Measurements from ENCODE around the gene TNFRSF21. TPM values are rescaled to one million over a fixed set of nuclear protein-coding genes. Genes with fewer than 3 reads are reported as not detected.

TNFRSF21 gene
- total and polyA plus RNA-seq, 4 donors, result 3.7 to 6.0 (median 4.2) TPM

DNA sequence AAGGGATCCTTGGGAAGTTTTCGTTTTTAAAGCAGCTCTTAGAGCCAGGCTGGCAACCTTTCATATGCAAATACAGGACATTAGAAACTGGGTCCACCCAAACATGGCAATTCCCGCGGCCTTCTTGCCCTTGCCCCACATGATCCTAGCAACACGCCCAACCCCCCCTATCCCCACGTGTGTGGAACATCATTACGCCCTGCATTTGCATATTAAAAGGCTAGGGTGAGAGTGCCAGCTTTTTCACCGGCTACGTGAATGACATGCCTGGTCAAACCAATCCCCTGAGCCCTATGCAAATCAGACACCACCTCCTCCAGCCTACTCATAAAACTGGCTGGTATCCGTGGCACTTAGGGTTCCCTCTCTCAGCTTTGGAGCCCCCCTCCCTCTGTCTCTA is 88.1 kb downstream of the TNFRSF21 start:
- DNase-seq (no peak), ATAC-seq (ENCODE audit: low FRiP score) (no peak)
- intact Hi-C loops (cut with DNase I), result no loop called here
- WGBS, 2 donors, result 43 to 48% methylated on average over 9 of the region's 9 CpGs
- Histone ChIP-seq H3K27me3 (ENCODE audit: control insufficient read depth in 1 of 2, insufficient read depth in 2 of 2, low read length in 1 of 2) (no peaks in the 10 kb centered on the region), H3K9me3 (ENCODE audit: control insufficient read depth, low read length) (no peaks in the 10 kb centered on the region), H3K36me3 (ENCODE audit: control insufficient read depth in 1 of 2, insufficient read depth in 2 of 2, low read length in 1 of 2) (no peaks in the 10 kb centered on the region), H3K27ac (ENCODE audit: low read depth in 1 of 2, low read length in 2 of 2) (no peak overlapping the region), H3K4me1 (ENCODE audit: control insufficient read depth in 1 of 2, insufficient read depth in 2 of 2, low read length in 2 of 2) (no peaks in the 10 kb centered on the region), H3K4me3 (ENCODE audit: low read length in 2 of 2) (no peak overlapping the region)

DNA sequence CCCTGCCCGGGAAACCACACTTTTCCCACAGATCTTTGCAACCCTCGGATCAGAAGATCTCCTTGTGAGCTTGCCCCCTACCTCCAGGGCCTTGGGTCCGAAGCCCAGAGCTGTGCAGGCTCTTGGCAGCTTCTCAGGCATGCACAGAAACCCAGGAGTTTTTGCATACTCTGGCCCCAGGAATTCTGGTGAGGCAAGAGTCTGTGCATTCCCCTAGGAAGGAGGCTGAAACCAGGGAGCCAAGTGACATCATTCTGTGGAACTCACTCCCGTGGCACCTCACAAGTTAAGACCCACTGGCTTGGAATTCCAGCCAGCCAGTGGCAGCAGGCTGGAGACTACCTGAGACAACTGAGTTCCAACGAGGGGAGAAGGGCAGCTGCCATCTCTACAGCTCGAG is 100.1 kb downstream of the TNFRSF21 start:
- ATAC-seq (ENCODE audit: low FRiP score) (no peak), DNase-seq (no peak)
- Histone ChIP-seq H3K4me3 (ENCODE audit: low read length in 2 of 2) (no peak overlapping the region), H3K27ac (ENCODE audit: low read depth in 1 of 2, low read length in 2 of 2) (no peak overlapping the region), H3K4me1 (ENCODE audit: control insufficient read depth in 1 of 2, insufficient read depth in 2 of 2, low read length in 2 of 2) (no peaks in the 10 kb centered on the region), H3K9me3 (ENCODE audit: control insufficient read depth, low read length) (no peaks in the 10 kb centered on the region), H3K36me3 (ENCODE audit: control insufficient read depth in 1 of 2, insufficient read depth in 2 of 2, low read length in 1 of 2) (no peaks in the 10 kb centered on the region), H3K27me3 (ENCODE audit: control insufficient read depth in 1 of 2, insufficient read depth in 2 of 2, low read length in 1 of 2) (no peaks in the 10 kb centered on the region)
- 20 to 27% methylated on average over 6 of the region's 6 CpGs for WGBS, 2 donors
- intact Hi-C loops (cut with DNase I), result no loop called here

DNA sequence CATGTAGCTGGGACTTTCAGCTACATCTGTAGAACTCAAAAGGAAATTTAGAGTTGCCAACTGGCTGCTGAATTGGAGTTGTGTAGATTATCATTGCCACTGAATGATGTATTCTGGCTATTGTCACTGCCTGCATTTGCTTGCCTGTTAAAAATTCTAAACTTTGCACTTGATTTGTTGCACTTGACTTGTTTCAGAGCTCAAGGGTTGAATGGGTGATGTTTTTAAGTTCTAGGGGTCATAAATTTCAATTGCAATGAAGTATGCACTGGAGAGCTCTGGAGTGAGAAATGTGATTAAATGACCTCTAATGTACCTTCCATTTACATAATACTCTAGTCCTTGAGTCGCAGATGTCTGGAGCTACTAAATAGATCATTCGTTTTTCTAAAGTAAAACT is 102.4 kb downstream of the TNFRSF21 start:
- no peak overlapping the region for H3K27ac ChIP-seq (ENCODE audit: low read depth in 1 of 2, low read length in 2 of 2)
- no peak for ATAC-seq (ENCODE audit: low FRiP score)
- WGBS, 2 donors, result 47 to 58% methylated on average over 2 of the region's 2 CpGs

DNA sequence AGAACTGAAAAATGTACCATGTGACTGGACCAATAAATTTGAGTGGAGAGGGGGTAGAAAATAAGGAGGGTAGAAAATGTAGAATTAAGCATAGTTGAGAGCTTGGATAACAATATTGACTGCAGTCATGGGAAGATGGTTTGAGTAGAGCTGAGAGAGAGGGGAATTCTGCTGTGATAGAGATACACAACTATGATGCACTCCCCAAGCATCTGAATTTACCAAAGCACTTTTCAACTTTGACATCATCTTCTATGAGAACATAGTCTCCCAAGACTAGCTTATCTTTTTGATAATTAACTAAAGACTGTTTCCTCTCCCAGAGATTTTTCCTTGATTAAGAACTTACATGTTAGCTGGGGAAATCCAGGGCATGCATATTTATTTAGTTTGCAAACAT is 103.1 kb downstream of the TNFRSF21 start:
- Histone ChIP-seq H3K4me1 (ENCODE audit: control insufficient read depth in 1 of 2, insufficient read depth in 2 of 2, low read length in 2 of 2) (no peaks in the 10 kb centered on the region), H3K36me3 (ENCODE audit: control insufficient read depth in 1 of 2, insufficient read depth in 2 of 2, low read length in 1 of 2) (no peaks in the 10 kb centered on the region), H3K4me3 (ENCODE audit: low read length in 2 of 2) (no peak overlapping the region), H3K27me3 (ENCODE audit: control insufficient read depth in 1 of 2, insufficient read depth in 2 of 2, low read length in 1 of 2) (no peaks in the 10 kb centered on the region), H3K9me3 (ENCODE audit: control insufficient read depth, low read length) (no peaks in the 10 kb centered on the region), H3K27ac (ENCODE audit: low read depth in 1 of 2, low read length in 2 of 2) (no peak overlapping the region)
- DNase-seq, result no peak
- no peak for ATAC-seq (ENCODE audit: low FRiP score)
- intact Hi-C loops (cut with DNase I), result no loop called here

More for the DNA sequence above, 102.4 kb downstream of the TNFRSF21 start:
- H3K4me1 ChIP-seq (ENCODE audit: control insufficient read depth in 1 of 2, insufficient read depth in 2 of 2, low read length in 2 of 2), result no peaks in the 10 kb centered on the region
- no peaks in the 10 kb centered on the region for H3K27me3 ChIP-seq (ENCODE audit: control insufficient read depth in 1 of 2, insufficient read depth in 2 of 2, low read length in 1 of 2)
- no peak for DNase-seq
- intact Hi-C loops (cut with DNase I), result no loop called here
- no peaks in the 10 kb centered on the region for H3K9me3 ChIP-seq (ENCODE audit: control insufficient read depth, low read length)
- no peak overlapping the region for H3K4me3 ChIP-seq (ENCODE audit: low read length in 2 of 2)
- no peaks in the 10 kb centered on the region for H3K36me3 ChIP-seq (ENCODE audit: control insufficient read depth in 1 of 2, insufficient read depth in 2 of 2, low read length in 1 of 2)

DNA sequence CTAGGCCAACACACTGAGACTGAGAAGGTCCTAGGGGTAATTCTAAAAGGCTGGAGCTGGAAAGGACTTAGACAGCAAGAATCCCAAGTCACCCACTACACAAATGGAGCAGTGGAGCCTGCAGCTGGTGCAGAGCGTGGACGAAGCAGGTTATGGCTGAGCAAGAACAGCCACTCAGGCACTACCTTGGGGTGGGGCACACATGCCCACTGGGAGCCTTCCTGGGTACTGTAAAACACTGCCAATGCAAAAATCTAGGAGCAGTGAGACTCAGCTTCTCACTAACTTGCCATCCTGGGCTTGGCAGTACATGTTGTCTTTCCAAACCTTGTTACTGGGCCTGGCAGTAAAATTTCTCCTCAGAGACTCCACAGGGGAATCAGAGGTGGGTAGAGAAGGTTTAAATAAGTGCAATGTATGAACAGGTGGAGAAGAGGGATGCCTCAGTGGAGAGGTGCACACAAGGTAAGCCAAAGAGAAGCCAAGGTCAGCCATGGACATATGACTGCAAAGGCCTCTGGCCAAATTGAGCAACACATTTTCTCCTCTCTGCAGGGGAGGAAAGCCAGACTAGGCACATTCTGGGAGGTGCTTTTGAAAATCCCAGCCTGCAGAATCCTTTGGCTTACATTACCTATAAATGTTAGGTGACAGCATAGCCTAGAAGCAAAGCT is 105.6 kb downstream of the TNFRSF21 start:
- Histone ChIP-seq H3K9me3 (ENCODE audit: control insufficient read depth, low read length) (no peaks in the 10 kb centered on the region), H3K27ac (ENCODE audit: low read depth in 1 of 2, low read length in 2 of 2) (no peak overlapping the region), H3K4me3 (ENCODE audit: low read length in 2 of 2) (no peak overlapping the region), H3K36me3 (ENCODE audit: control insufficient read depth in 1 of 2, insufficient read depth in 2 of 2, low read length in 1 of 2) (no peaks in the 10 kb centered on the region), H3K4me1 (ENCODE audit: control insufficient read depth in 1 of 2, insufficient read depth in 2 of 2, low read length in 2 of 2) (no peaks in the 10 kb centered on the region), H3K27me3 (ENCODE audit: control insufficient read depth in 1 of 2, insufficient read depth in 2 of 2, low read length in 1 of 2) (no peaks in the 10 kb centered on the region)
- WGBS, 2 donors, result 71 to 97% methylated on average over 2 of the region's 2 CpGs
- intact Hi-C loops (cut with DNase I), result no loop called here
- no peak for DNase-seq
- no peak for ATAC-seq (ENCODE audit: low FRiP score)

DNA sequence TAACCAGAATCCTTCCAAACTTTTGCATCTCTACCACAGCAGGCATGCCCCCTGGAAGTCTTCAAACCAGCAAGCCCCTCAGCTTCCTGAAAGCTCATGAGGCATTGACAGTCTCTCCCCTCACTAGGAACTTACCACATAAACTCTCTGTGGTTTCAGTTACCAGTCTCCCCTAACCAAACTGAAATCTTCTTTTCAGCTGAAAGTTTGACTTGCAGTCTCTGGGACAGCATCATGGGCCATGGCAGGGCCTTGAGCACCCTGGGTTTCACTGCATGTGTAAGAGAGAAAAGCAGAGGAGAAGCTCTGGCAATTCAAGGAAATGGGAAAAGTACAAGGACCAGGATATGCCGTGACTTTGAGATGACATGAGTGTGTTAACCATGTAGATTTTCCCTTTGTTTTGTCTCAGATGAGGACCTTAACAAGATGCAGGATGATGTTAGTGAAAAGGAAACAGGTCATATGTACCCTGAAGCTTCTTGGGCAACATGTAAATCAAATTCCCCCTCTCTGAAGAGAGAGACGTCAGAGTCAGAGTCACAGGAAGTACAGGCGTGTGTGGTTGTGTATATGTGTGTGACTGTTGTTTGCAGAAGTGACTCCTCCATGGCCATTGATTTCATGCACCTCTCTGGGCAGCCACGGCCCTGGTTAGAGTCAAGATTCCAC is 106.3 kb downstream of the TNFRSF21 start:
- intact Hi-C loops (cut with DNase I), result no loop called here
- no peaks in the 10 kb centered on the region for H3K27me3 ChIP-seq (ENCODE audit: control insufficient read depth in 1 of 2, insufficient read depth in 2 of 2, low read length in 1 of 2)
- no peaks in the 10 kb centered on the region for H3K36me3 ChIP-seq (ENCODE audit: control insufficient read depth in 1 of 2, insufficient read depth in 2 of 2, low read length in 1 of 2)
- ATAC-seq (ENCODE audit: low FRiP score) (no peak), DNase-seq (no peak)
- H3K4me3 ChIP-seq (ENCODE audit: low read length in 2 of 2), result no peak overlapping the region
- H3K9me3 ChIP-seq (ENCODE audit: control insufficient read depth, low read length), result no peaks in the 10 kb centered on the region
- H3K4me1 ChIP-seq (ENCODE audit: control insufficient read depth in 1 of 2, insufficient read depth in 2 of 2, low read length in 2 of 2), result no peaks in the 10 kb centered on the region
- H3K27ac ChIP-seq (ENCODE audit: low read depth in 1 of 2, low read length in 2 of 2), result no peak overlapping the region
- 73 to 83% methylated on average over 4 of the region's 4 CpGs for WGBS, 2 donors

DNA sequence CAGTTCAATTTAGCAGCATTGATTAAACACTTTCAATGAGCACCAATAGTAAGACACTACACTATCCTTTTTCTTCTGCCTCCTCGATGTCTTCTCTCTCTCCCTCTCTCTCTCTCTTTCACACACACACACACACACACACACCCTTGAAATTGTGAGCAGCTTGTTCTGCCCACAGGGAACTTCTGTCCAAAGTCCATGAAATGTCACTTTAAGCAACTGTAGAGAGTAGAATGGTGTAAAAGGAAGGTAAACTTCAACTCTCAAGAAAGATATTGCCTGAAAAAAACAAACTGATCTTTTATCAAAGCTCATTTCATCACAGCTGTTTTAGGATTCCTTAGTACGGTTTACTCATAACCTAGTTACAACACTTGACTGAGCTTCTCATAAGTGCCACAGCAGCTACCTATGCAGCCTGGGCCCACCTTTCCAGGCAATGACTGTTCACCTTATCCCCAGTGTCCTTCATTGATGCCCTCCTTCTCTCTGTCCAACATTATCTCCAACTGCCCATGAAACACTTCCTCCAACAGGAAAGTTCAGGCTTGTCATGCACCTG is 107.0 kb downstream of the TNFRSF21 start:
- Histone ChIP-seq H3K4me1 (ENCODE audit: control insufficient read depth in 1 of 2, insufficient read depth in 2 of 2, low read length in 2 of 2) (no peaks in the 10 kb centered on the region), H3K4me3 (ENCODE audit: low read length in 2 of 2) (no peak overlapping the region), H3K27me3 (ENCODE audit: control insufficient read depth in 1 of 2, insufficient read depth in 2 of 2, low read length in 1 of 2) (no peaks in the 10 kb centered on the region), H3K9me3 (ENCODE audit: control insufficient read depth, low read length) (no peaks in the 10 kb centered on the region), H3K27ac (ENCODE audit: low read depth in 1 of 2, low read length in 2 of 2) (no peak overlapping the region), H3K36me3 (ENCODE audit: control insufficient read depth in 1 of 2, insufficient read depth in 2 of 2, low read length in 1 of 2) (no peaks in the 10 kb centered on the region)
- 89 to 97% methylated on average over 2 of the region's 2 CpGs for WGBS, 2 donors
- intact Hi-C loops (cut with DNase I), result no loop called here
- DNase-seq (no peak), ATAC-seq (ENCODE audit: low FRiP score) (no peak)

DNA sequence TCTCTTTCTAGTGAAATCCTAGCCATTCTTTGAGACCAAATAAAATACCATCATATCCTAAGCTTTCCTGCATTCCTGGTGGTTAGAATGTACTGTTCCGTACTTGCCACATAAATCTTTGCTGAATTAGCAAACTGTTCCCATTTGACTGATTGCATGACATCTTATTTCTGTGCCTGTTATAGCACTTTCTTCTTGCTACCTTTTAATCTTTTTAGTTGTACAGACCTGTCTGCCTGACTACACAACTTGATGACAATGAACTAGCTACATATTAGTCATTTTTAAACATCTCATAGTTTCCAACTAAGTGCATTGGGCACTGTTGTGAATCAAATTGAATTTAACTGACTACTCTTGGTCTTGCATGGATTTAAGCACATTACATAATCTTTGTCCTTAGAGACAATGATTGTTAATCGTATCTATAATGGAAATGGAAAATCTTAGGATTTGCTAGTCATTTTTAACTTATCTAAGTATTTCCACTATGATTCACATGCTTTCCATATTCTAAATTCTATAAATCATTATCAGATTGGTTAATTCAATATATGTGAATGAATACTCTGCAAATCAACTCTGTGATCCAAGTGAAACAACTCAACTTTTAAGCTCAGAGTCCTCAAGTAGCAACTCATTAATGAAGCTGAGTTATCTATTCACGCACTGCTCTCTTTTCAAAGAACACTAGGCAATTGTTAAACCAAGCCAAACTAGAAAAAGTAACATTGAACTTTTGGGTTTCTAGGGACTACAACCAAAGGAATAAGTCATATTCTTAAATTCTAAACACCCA is 109.0 kb downstream of the TNFRSF21 start:
- intact Hi-C loops (cut with DNase I), result no loop called here
- no peak overlapping the region for H3K4me3 ChIP-seq (ENCODE audit: low read length in 2 of 2)
- no peak overlapping the region for H3K27ac ChIP-seq (ENCODE audit: low read depth in 1 of 2, low read length in 2 of 2)
- no peaks in the 10 kb centered on the region for H3K27me3 ChIP-seq (ENCODE audit: control insufficient read depth in 1 of 2, insufficient read depth in 2 of 2, low read length in 1 of 2)
- DNase-seq (no peak), ATAC-seq (ENCODE audit: low FRiP score) (no peak)
- no peaks in the 10 kb centered on the region for H3K4me1 ChIP-seq (ENCODE audit: control insufficient read depth in 1 of 2, insufficient read depth in 2 of 2, low read length in 2 of 2)
- H3K9me3 ChIP-seq (ENCODE audit: control insufficient read depth, low read length), result no peaks in the 10 kb centered on the region
- H3K36me3 ChIP-seq (ENCODE audit: control insufficient read depth in 1 of 2, insufficient read depth in 2 of 2, low read length in 1 of 2), result no peaks in the 10 kb centered on the region
- WGBS, 2 donors, result 67 to 73% methylated on average over 3 of the region's 3 CpGs
